ENCODE measurements around the gene ZC2HC1C. TPM values are rescaled to one million over a fixed set of nuclear protein-coding genes. Genes with fewer than 3 reads are reported as not detected.

ZC2HC1C gene
- total and polyA plus RNA-seq, 2 experiments from 2014 or later = 0.90 to 2.8 TPM

DNA sequence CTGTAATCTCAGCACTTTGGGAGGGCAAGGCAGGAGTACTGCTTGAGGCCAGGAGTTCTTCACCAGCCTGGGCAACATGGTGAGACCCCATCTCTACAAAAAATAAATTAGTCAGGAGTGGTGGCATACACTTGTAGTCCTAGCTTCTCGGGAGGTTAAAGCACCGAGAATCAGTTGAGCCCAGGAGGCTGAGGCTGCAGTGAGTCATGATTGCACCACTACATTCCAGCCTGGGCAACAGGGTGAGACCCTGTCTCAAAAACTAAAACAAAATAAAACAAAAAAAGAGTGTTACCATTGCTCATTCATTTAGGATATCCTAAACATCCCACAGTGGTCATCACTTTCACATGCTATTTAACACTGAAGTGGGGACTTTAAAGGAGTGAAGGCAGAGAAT is 49.6 kb downstream of the ZC2HC1C start:
- no peak for DNase-seq (ENCODE audit: low spot score)
- Histone ChIP-seq H2AFZ (no peak overlapping the region), H4K20me1 (replicated peaks; ENCODE audit: insufficient read depth) (peaks cover 4% of the 10 kb centered on the region; the same call in 1 of the 2 replicates), H3F3A (replicated peaks; ENCODE audit: low read depth) (no peaks in the 10 kb centered on the region), H3K27me3 (ENCODE audit: insufficient read depth) (no peaks in the 10 kb centered on the region), H3K4me2 (no peak overlapping the region), H3K4me3 (no peak overlapping the region), H3K9me2 (ENCODE audit: insufficient read depth) (no peaks in the 10 kb centered on the region), H3K27ac (ENCODE audit: low read depth) (no peak overlapping the region), H3K36me3 (ENCODE audit: insufficient read depth) (no peaks in the 10 kb centered on the region), H3K4me1 (ENCODE audit: insufficient read depth) (no peaks in the 10 kb centered on the region), H3K79me2 (replicated peaks; ENCODE audit: insufficient read depth) (no peaks in the 10 kb centered on the region)
- Mint-ChIP-seq H3K27me3 (ENCODE audit: insufficient read depth, low read depth, poor library complexity) (no peaks in the 10 kb centered on the region), H3K36me3 (ENCODE audit: low read depth) (peaks cover 32% of the 10 kb centered on the region), H3K9me3 (no peaks in the 10 kb centered on the region), H3K4me1 (no peaks in the 10 kb centered on the region), H3K4me3 (no peak overlapping the region), H3K27ac (no peak overlapping the region)
- no peak for ATAC-seq
- no peak for TF ChIP-seq ZNF331 (CRISPR knock-in tag; IDR thresholded peaks at IDR 0.05; ENCODE audit: low read depth)

DNA sequence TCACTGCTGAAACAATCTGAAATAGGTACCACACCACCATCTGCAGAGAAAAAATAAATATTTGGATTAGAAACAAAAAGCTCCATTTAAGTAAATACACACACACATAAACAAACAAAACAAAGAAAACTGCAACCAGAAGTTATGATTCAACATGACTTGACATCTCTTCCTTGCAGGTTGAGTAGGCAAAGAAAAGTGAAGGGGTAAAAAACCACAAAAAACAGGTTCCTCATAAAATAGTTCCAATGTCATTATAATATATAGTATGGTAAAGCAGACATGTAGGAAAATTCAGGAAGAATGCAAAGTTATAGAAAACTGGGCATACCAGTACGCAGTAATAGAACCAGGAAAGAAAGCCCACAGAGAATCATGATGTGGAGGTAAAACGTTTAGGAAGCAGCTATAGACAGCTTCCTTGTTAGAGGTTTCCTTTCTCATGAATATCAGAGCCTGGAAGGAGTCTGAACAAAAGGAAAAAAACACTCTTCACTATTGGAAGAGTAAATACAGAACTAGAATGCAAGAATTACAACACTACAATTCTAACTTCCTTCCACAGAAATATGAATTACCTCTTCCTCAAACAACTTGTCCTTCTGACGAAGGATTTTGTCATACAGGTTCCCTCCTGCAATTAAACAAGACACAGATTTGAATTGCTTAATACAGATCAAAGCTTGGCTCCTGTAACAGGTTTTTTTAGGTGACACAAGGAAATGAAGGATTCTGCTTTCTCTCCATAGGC is 51.3 kb downstream of the ZC2HC1C start:
- Mint-ChIP-seq H3K4me3 (no peak overlapping the region), H3K4me1 (peaks cover 8% of the 10 kb centered on the region), H3K36me3 (ENCODE audit: low read depth) (peaks cover 28% of the 10 kb centered on the region), H3K27me3 (ENCODE audit: insufficient read depth, low read depth, poor library complexity) (no peaks in the 10 kb centered on the region), H3K27ac (no peak overlapping the region), H3K9me3 (no peaks in the 10 kb centered on the region)
- DNase-seq (ENCODE audit: low spot score) = no peak
- Histone ChIP-seq H2AFZ (no peak overlapping the region), H3K27ac (ENCODE audit: low read depth) (no peak overlapping the region), H3K9me2 (ENCODE audit: insufficient read depth) (no peaks in the 10 kb centered on the region), H3K36me3 (ENCODE audit: insufficient read depth) (no peaks in the 10 kb centered on the region), H3K4me3 (no peak overlapping the region), H3F3A (replicated peaks; ENCODE audit: low read depth) (no peaks in the 10 kb centered on the region), H3K4me1 (ENCODE audit: insufficient read depth) (peaks cover 2% of the 10 kb centered on the region), H4K20me1 (replicated peaks; ENCODE audit: insufficient read depth) (no peaks in the 10 kb centered on the region; the same call in 1 of the 2 replicates), H3K4me2 (no peak overlapping the region), H3K27me3 (ENCODE audit: insufficient read depth) (no peaks in the 10 kb centered on the region), H3K79me2 (replicated peaks; ENCODE audit: insufficient read depth) (peaks cover under 1% of the 10 kb centered on the region)
- ATAC-seq = no peak
- no peak for TF ChIP-seq STAT1 (IDR thresholded peaks at IDR 0.05; ENCODE audit: unreplicated experiment)
- no peak for TF ChIP-seq POLR2AphosphoS5 (IDR thresholded peaks at IDR 0.05; ENCODE audit: low read depth)
- TF ChIP-seq EZH2phosphoT487 (IDR thresholded peaks at IDR 0.05; ENCODE audit: unreplicated experiment) = no peak
- TF ChIP-seq ZNF331 (CRISPR knock-in tag; IDR thresholded peaks at IDR 0.05; ENCODE audit: low read depth) = no peak
- TF ChIP-seq EZH2 (IDR thresholded peaks at IDR 0.05; ENCODE audit: low read depth, unreplicated experiment) = no peak
- TF ChIP-seq, protein P1, sequence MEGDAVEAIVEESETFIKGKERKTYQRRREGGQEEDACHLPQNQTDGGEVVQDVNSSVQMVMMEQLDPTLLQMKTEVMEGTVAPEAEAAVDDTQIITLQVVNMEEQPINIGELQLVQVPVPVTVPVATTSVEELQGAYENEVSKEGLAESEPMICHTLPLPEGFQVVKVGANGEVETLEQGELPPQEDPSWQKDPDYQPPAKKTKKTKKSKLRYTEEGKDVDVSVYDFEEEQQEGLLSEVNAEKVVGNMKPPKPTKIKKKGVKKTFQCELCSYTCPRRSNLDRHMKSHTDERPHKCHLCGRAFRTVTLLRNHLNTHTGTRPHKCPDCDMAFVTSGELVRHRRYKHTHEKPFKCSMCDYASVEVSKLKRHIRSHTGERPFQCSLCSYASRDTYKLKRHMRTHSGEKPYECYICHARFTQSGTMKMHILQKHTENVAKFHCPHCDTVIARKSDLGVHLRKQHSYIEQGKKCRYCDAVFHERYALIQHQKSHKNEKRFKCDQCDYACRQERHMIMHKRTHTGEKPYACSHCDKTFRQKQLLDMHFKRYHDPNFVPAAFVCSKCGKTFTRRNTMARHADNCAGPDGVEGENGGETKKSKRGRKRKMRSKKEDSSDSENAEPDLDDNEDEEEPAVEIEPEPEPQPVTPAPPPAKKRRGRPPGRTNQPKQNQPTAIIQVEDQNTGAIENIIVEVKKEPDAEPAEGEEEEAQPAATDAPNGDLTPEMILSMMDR (conservative IDR thresholded peaks at IDR 0.05; ENCODE audit: low read depth in 2 of 2) = no peak
- TF ChIP-seq, protein P2, sequence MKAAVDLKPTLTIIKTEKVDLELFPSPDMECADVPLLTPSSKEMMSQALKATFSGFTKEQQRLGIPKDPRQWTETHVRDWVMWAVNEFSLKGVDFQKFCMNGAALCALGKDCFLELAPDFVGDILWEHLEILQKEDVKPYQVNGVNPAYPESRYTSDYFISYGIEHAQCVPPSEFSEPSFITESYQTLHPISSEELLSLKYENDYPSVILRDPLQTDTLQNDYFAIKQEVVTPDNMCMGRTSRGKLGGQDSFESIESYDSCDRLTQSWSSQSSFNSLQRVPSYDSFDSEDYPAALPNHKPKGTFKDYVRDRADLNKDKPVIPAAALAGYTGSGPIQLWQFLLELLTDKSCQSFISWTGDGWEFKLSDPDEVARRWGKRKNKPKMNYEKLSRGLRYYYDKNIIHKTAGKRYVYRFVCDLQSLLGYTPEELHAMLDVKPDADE (IDR thresholded peaks at IDR 0.05) = no peak
- no peak for TF ChIP-seq NANOG (IDR thresholded peaks at IDR 0.05; ENCODE audit: borderline replicate concordance)
- TF ChIP-seq, protein P3, sequence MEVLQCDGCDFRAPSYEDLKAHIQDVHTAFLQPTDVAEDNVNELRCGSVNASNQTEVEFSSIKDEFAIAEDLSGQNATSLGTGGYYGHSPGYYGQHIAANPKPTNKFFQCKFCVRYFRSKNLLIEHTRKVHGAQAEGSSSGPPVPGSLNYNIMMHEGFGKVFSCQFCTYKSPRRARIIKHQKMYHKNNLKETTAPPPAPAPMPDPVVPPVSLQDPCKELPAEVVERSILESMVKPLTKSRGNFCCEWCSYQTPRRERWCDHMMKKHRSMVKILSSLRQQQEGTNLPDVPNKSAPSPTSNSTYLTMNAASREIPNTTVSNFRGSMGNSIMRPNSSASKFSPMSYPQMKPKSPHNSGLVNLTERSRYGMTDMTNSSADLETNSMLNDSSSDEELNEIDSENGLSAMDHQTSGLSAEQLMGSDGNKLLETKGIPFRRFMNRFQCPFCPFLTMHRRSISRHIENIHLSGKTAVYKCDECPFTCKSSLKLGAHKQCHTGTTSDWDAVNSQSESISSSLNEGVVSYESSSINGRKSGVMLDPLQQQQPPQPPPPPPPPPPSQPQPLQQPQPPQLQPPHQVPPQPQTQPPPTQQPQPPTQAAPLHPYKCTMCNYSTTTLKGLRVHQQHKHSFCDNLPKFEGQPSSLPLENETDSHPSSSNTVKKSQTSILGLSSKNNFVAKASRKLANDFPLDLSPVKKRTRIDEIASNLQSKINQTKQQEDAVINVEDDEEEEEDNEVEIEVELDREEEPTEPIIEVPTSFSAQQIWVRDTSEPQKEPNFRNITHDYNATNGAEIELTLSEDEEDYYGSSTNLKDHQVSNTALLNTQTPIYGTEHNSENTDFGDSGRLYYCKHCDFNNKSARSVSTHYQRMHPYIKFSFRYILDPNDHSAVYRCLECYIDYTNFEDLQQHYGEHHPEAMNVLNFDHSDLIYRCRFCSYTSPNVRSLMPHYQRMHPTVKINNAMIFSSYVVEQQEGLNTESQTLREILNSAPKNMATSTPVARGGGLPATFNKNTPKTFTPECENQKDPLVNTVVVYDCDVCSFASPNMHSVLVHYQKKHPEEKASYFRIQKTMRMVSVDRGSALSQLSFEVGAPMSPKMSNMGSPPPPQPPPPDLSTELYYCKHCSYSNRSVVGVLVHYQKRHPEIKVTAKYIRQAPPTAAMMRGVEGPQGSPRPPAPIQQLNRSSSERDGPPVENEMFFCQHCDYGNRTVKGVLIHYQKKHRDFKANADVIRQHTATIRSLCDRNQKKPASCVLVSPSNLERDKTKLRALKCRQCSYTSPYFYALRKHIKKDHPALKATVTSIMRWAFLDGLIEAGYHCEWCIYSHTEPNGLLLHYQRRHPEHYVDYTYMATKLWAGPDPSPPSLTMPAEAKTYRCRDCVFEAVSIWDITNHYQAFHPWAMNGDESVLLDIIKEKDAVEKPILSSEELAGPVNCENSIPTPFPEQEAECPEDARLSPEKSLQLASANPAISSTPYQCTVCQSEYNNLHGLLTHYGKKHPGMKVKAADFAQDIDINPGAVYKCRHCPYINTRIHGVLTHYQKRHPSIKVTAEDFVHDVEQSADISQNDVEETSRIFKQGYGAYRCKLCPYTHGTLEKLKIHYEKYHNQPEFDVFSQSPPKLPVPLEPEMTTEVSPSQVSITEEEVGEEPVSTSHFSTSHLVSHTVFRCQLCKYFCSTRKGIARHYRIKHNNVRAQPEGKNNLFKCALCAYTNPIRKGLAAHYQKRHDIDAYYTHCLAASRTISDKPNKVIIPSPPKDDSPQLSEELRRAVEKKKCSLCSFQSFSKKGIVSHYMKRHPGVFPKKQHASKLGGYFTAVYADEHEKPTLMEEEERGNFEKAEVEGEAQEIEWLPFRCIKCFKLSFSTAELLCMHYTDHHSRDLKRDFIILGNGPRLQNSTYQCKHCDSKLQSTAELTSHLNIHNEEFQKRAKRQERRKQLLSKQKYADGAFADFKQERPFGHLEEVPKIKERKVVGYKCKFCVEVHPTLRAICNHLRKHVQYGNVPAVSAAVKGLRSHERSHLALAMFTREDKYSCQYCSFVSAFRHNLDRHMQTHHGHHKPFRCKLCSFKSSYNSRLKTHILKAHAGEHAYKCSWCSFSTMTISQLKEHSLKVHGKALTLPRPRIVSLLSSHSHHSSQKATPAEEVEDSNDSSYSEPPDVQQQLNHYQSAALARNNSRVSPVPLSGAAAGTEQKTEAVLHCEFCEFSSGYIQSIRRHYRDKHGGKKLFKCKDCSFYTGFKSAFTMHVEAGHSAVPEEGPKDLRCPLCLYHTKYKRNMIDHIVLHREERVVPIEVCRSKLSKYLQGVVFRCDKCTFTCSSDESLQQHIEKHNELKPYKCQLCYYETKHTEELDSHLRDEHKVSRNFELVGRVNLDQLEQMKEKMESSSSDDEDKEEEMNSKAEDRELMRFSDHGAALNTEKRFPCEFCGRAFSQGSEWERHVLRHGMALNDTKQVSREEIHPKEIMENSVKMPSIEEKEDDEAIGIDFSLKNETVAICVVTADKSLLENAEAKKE (CRISPR knock-in tag; IDR thresholded peaks at IDR 0.05) = no peak
- TF ChIP-seq ZNF114 (CRISPR knock-in tag; IDR thresholded peaks at IDR 0.05) = no peak
- no peak for TF ChIP-seq CREB1 (CRISPR knock-in tag; IDR thresholded peaks at IDR 0.05; ENCODE audit: low read depth)
- TF ChIP-seq JUNB (IDR thresholded peaks at IDR 0.05; ENCODE audit: unreplicated experiment) = no peak
